A549 (cell line): Measurements from ENCODE around the gene ZBTB2.

Experiments used
- POLR2A ChIP-seq: IDR thresholded peaks from 2 replicates; pipeline ENCODE4 v1.6.1; 2012; ENCODE audit warnings: mild to moderate bottlenecking, low read length
- TF ChIP-seq, protein P1 (sequence below): fragments of 150-350 bp; IDR thresholded peaks from 2 replicates; pipeline ENCODE4 v1.6.1; 2014; ENCODE audit warnings: low read depth, mild to moderate bottlenecking, low read length
- TF ChIP-seq, protein P2 (sequence below): fragments of 200-600 bp; sonication (generic); IDR thresholded peaks from 2 replicates; pipeline ENCODE4 v1.6.1; 2016; ENCODE audit warnings: antibody characterized with exemption, mild to moderate bottlenecking, moderate library complexity

DNA sequence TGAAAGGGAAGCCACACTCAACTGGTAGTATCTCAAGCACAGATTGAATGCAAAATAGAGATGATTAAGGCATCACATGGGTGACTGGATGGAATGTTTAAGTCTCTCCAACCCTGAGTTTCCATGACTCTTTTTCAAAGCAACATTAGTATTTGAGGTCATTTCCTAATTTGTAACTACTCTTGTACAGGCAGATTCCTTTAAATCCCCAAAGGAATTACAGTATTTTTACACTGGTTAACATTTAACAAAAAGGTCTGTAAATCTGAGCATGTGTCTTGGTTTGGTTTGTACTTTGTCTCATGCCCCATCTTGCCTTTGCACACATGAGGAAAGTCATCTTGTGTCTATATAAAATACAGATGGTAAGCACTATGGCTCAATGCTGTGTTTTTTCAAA, 45.4 kb upstream of the ZBTB2 start:
- no peak for TF ChIP-seq POLR2A
- TF ChIP-seq, protein P1, sequence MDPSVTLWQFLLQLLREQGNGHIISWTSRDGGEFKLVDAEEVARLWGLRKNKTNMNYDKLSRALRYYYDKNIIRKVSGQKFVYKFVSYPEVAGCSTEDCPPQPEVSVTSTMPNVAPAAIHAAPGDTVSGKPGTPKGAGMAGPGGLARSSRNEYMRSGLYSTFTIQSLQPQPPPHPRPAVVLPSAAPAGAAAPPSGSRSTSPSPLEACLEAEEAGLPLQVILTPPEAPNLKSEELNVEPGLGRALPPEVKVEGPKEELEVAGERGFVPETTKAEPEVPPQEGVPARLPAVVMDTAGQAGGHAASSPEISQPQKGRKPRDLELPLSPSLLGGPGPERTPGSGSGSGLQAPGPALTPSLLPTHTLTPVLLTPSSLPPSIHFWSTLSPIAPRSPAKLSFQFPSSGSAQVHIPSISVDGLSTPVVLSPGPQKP: no peak
- TF ChIP-seq, protein P2, sequence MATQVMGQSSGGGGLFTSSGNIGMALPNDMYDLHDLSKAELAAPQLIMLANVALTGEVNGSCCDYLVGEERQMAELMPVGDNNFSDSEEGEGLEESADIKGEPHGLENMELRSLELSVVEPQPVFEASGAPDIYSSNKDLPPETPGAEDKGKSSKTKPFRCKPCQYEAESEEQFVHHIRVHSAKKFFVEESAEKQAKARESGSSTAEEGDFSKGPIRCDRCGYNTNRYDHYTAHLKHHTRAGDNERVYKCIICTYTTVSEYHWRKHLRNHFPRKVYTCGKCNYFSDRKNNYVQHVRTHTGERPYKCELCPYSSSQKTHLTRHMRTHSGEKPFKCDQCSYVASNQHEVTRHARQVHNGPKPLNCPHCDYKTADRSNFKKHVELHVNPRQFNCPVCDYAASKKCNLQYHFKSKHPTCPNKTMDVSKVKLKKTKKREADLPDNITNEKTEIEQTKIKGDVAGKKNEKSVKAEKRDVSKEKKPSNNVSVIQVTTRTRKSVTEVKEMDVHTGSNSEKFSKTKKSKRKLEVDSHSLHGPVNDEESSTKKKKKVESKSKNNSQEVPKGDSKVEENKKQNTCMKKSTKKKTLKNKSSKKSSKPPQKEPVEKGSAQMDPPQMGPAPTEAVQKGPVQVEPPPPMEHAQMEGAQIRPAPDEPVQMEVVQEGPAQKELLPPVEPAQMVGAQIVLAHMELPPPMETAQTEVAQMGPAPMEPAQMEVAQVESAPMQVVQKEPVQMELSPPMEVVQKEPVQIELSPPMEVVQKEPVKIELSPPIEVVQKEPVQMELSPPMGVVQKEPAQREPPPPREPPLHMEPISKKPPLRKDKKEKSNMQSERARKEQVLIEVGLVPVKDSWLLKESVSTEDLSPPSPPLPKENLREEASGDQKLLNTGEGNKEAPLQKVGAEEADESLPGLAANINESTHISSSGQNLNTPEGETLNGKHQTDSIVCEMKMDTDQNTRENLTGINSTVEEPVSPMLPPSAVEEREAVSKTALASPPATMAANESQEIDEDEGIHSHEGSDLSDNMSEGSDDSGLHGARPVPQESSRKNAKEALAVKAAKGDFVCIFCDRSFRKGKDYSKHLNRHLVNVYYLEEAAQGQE: no peak
